Ishikawa (cell line): ENCODE data around the gene DNAJC15.

Experiments used
- CEBPB ChIP-seq: IDR thresholded peaks from 2 replicates; pipeline ENCODE4 v1.6.1; 2012
- CREB1 ChIP-seq: IDR thresholded peaks from 2 replicates; pipeline ENCODE4 v1.6.1; 2012; ENCODE audit warnings: low read depth
- EGR1 ChIP-seq: IDR thresholded peaks from 2 replicates; pipeline ENCODE4 v1.6.1; 2012
- EP300 ChIP-seq: IDR thresholded peaks from 2 replicates; pipeline ENCODE4 v1.6.1; 2012; ENCODE audit warnings: borderline replicate concordance
- FOXM1 ChIP-seq: IDR thresholded peaks from 2 replicates; pipeline ENCODE4 v1.6.1; 2012; ENCODE audit warnings: low read depth, borderline replicate concordance
- NFIC ChIP-seq: IDR thresholded peaks from 2 replicates; pipeline ENCODE4 v1.6.1; 2012
- RAD21 ChIP-seq: IDR thresholded peaks from 2 replicates; pipeline ENCODE4 v1.6.1; 2012; ENCODE audit warnings: low read depth
- TAF1 ChIP-seq: IDR thresholded peaks from 2 replicates; pipeline ENCODE4 v1.6.1; 2012; ENCODE audit warnings: low read depth, mild to moderate bottlenecking
- TCF12 ChIP-seq: IDR thresholded peaks from 2 replicates; pipeline ENCODE4 v1.6.1; 2012; ENCODE audit warnings: low read depth
- TEAD4 ChIP-seq: IDR thresholded peaks from 2 replicates; pipeline ENCODE4 v1.6.1; 2012
- USF1 ChIP-seq: IDR thresholded peaks from 2 replicates; pipeline ENCODE4 v1.6.1; 2012
- YY1 ChIP-seq: IDR thresholded peaks from 2 replicates; pipeline ENCODE4 v1.6.1; 2012; ENCODE audit warnings: low read depth
- ZBTB7A ChIP-seq: IDR thresholded peaks from 2 replicates; pipeline ENCODE4 v1.6.1; 2012; ENCODE audit warnings: low read depth
- TF ChIP-seq, protein P1 (sequence below): IDR thresholded peaks from 2 replicates; pipeline ENCODE4 v1.6.1; 2012
- TF ChIP-seq, protein P2 (sequence below): IDR thresholded peaks from 2 replicates; pipeline ENCODE4 v1.6.1; 2012; ENCODE audit warnings: low read depth, mild to moderate bottlenecking

DNAJC15 gene

DNA sequence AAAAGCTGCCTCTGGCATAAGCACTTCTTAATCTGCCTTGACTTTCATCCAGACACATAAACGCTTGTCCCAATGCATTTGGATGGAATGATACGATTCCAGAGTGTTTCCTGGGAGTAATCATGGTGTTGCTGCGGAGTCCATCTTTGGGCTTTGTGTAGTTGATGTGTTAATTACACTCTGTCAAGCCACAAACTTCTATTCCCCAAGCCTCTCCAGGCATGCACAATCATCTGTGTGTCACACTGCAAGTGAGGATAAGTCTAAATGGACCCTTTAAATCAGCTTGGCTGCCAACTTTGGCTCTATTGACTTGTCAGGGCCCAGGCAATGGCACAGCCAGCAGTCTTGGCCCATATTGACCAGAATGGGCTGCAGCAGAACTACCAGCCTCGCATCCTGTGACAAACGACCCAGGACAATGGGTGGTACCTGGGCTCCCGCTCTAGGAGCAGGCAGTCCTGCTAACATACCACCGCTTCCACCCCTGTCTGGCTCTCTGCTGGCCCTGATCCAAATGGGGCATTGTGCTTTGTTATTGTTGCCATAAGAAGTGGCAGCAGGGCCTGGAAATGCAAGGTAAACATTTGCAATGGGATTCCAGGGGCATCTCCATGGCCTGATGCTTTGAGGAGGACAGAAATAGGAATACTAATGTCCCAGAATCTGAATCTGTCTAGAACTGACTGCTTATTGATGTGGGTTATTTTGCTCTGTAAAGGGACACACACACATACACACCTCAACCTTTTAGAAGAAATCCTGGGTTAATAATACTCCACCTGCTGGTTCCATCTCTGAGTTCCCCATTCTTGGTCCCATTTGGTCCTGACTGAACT is 127.2 kb downstream of the DNAJC15 start:
- TF ChIP-seq USF1: no peak
- no peak for TF ChIP-seq TCF12
- no peak for TF ChIP-seq TAF1
- no peak for TF ChIP-seq YY1
- TF ChIP-seq CEBPB: no peak

GRCh38 chr13:43153436-43154090 is 130.2 kb downstream of the DNAJC15 start:
- no peak for TF ChIP-seq TAF1

DNA sequence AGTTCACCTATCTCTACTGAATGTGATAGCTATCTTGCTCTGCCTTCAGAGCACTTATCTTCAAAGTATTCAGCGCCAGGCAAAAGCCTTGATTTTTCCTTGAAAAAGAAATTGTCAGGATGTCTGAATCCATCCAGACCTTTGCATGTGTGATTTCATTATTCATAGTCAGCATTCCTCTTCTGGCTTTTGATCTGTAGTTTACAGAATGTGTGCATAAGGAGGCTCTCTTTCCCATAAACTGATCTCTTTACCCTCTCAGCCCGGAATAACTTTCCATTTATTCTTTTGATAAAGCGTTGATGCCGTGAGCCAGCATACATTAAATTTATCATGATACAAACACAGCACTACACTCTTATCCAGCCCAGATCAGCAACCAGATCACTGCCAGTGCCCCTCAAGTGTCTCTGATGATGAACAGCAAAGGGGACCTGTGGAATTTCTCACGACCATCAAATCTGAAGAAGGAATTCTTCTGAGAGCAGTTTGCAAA is 130.8 kb downstream of the DNAJC15 start:
- no peak for TF ChIP-seq CEBPB
- no peak for TF ChIP-seq FOXM1
- TF ChIP-seq TCF12: no peak
- TF ChIP-seq, protein P1, sequence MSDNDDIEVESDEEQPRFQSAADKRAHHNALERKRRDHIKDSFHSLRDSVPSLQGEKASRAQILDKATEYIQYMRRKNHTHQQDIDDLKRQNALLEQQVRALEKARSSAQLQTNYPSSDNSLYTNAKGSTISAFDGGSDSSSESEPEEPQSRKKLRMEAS: no peak
- no peak for TF ChIP-seq ZBTB7A

DNA sequence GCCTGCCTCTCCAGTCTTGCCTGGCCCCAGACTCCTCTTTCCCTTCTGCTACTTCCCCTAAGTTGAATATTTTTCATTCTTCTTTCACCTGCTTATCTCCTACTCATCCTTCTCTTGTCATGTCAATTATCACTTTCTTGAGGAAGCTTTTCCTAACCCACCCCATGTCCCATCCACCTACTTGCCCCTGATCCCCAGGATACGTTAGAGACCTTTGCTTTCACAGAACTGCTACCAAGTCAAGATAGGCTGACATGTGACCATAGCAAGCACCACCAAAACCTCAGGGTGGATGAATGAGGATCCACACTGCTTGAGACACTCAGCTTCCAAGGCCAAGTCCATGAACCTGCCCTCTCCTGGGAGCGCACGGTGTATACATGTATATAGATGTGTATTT is 131.5 kb downstream of the DNAJC15 start:
- no peak for TF ChIP-seq USF1
- TF ChIP-seq TAF1: no peak
- TF ChIP-seq YY1: no peak
- TF ChIP-seq FOXM1: no peak
- TF ChIP-seq RAD21: no peak
- no peak for TF ChIP-seq TCF12
- TF ChIP-seq TEAD4: no peak
- no peak for TF ChIP-seq EP300
- TF ChIP-seq CREB1: no peak
- TF ChIP-seq, protein P2, sequence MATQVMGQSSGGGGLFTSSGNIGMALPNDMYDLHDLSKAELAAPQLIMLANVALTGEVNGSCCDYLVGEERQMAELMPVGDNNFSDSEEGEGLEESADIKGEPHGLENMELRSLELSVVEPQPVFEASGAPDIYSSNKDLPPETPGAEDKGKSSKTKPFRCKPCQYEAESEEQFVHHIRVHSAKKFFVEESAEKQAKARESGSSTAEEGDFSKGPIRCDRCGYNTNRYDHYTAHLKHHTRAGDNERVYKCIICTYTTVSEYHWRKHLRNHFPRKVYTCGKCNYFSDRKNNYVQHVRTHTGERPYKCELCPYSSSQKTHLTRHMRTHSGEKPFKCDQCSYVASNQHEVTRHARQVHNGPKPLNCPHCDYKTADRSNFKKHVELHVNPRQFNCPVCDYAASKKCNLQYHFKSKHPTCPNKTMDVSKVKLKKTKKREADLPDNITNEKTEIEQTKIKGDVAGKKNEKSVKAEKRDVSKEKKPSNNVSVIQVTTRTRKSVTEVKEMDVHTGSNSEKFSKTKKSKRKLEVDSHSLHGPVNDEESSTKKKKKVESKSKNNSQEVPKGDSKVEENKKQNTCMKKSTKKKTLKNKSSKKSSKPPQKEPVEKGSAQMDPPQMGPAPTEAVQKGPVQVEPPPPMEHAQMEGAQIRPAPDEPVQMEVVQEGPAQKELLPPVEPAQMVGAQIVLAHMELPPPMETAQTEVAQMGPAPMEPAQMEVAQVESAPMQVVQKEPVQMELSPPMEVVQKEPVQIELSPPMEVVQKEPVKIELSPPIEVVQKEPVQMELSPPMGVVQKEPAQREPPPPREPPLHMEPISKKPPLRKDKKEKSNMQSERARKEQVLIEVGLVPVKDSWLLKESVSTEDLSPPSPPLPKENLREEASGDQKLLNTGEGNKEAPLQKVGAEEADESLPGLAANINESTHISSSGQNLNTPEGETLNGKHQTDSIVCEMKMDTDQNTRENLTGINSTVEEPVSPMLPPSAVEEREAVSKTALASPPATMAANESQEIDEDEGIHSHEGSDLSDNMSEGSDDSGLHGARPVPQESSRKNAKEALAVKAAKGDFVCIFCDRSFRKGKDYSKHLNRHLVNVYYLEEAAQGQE: no peak
- TF ChIP-seq, protein P1: no peak
- TF ChIP-seq EGR1: no peak
- no peak for TF ChIP-seq ZBTB7A
- no peak for TF ChIP-seq CEBPB
- TF ChIP-seq NFIC: no peak

GRCh38 chr13:43156916-43157315 is 133.5 kb downstream of the DNAJC15 start:
- TF ChIP-seq, protein P2: no peak
- no peak for TF ChIP-seq USF1
- no peak for TF ChIP-seq TAF1
- TF ChIP-seq RAD21: no peak
- TF ChIP-seq CREB1: no peak
- no peak for TF ChIP-seq TCF12
- TF ChIP-seq, protein P1: no peak
- no peak for TF ChIP-seq TEAD4
- no peak for TF ChIP-seq EP300
- TF ChIP-seq EGR1: no peak
- no peak for TF ChIP-seq FOXM1
- TF ChIP-seq CEBPB: no peak
- no peak for TF ChIP-seq NFIC
- TF ChIP-seq YY1: no peak
- no peak for TF ChIP-seq ZBTB7A
